Esophagus (tissue), 2 donors: ENCODE results near the gene HSPBP1. TPM values are rescaled to one million over a fixed set of nuclear protein-coding genes. Genes with fewer than 3 reads are reported as not detected.
A peak's percentile ranks its signal among the peaks of the same experiment; 100 is the strongest.

ENCODE experiments used
- H3K27ac ChIP-seq, 2 donors: one replicate each; pipeline ENCODE4 v1.5.1; 2013; ENCODE audit warnings: low read depth in 2 of 2, mild to moderate bottlenecking in 2 of 2, inconsistent platforms in 1 of 2, low read length in 1 of 2, moderate library complexity in 1 of 2
- H3K27me3 ChIP-seq, 2 donors: one replicate each; pipeline ENCODE4 v1.6.1; 2013; ENCODE audit warnings: low read length in 2 of 2, control low read depth in 1 of 2, mild to moderate bottlenecking in 1 of 2; ENCODE audit not compliant: insufficient read depth in 2 of 2, control insufficient read depth in 1 of 2
- H3K36me3 ChIP-seq, 2 donors: one replicate each; pipeline ENCODE4 v1.6.1; 2013; ENCODE audit warnings: low read length in 1 of 2; ENCODE audit not compliant: control insufficient read depth in 2 of 2, insufficient read depth in 2 of 2
- H3K4me1 ChIP-seq, 2 donors: one replicate each; pipeline ENCODE4 v1.6.1; 2013; ENCODE audit warnings: low read length in 1 of 2; ENCODE audit not compliant: control insufficient read depth in 2 of 2, insufficient read depth in 2 of 2
- H3K4me3 ChIP-seq, 2 donors: one replicate each; pipeline ENCODE4 v1.5.1; 2013; ENCODE audit warnings: low read length in 2 of 2, mild to moderate bottlenecking in 2 of 2, low read depth in 1 of 2, moderate library complexity in 1 of 2
- H3K9me3 ChIP-seq, 2 donors: one replicate each; pipeline ENCODE4 v1.6.1; 2013; ENCODE audit warnings: mild to moderate bottlenecking in 2 of 2, low read depth in 1 of 2, low read length in 1 of 2, moderate library complexity in 1 of 2; ENCODE audit not compliant: control insufficient read depth in 2 of 2, insufficient read depth in 1 of 2
- WGBS, 2 donors: extraction: QIAGEN DNeasy Blood & Tissue Kit; methylation state at CpG; one replicate each; pipeline ENCODE4 v1.1.7; 2013; 5-methylcytosine and 5-hydroxymethylcytosine counted together
- polyA plus RNA-seq, 2 donors: library from polyadenylated mRNA; stranded (reverse); fragments of 200-250 nt; gene quantifications; one replicate each; pipeline ENCODE4 v1.2.3, GENCODE V29; 2013
- donor health status: healthy with polysubstance abuse.
- donor health status: Bipolar disorder and iron deficiency.

Gene HSPBP1
- polyA plus RNA-seq, 2 donors: 30.9 to 44.9 TPM

DNA sequence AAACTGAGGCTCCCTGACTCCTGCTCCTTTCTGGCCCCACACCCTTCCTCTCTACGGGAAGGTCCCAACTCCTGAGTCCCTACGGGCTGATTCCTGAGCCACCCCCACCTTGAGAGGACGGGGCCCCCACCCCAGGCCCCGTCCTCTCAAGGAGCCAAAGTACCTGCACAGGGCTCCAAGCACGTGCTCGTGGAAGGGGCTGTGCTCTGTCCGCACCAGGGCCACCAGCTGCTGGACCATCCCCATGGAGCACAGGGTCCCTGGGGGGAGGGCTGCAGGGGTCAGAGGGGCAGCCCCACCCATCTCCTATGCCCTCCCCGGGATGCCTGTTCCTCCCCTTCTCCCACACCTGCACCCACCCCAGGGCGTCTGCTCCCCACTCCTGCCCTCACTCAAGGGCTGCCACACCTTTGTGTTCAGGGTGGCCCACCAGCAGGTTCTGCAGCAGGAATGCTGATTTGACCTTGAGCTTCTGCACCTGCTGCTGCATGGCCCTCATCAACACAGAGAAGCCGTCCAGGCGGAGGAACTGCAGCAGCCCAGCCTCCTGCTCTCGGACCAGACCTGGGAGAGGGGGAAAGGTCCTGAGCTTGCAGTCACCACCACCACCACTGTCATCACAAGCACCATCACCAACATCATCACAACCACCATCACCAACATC, 14.1 kb downstream of the HSPBP1 start:
- no peak overlapping the region for H3K27ac ChIP-seq
- H3K27me3 ChIP-seq: no peaks in the 10 kb centered on the region
- H3K4me1 ChIP-seq: no peaks in the 10 kb centered on the region
- WGBS, 2 donors: 95 to 96% methylated on average over 10 to 12 of the region's 12 CpGs
- H3K4me3 ChIP-seq: no peak overlapping the region
- H3K36me3 ChIP-seq: peaks cover 0 to 23% of the 10 kb centered on the region in 2 donors
- no peaks in the 10 kb centered on the region for H3K9me3 ChIP-seq

DNA sequence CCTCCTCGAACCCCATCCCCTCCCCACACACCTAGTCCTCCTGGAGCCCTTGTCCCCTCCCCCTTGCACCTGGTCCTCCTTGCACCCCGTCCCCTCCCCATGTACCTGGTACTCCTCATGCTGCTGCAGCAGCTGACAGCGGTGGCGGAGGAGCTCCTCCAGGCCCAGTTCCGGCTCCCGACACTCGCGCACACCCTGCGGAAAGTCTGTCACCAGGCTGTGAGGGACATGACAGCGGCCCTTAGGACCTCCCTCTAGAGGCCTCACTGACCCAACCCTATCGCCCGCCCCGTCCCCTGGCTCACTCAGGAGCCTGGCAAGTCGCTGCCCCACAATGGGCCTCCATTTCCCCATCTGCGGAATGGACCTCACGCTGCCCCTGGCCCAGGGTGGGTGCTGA, 14.7 kb downstream of the HSPBP1 start:
- Histone ChIP-seq H3K27me3 (no peaks in the 10 kb centered on the region), H3K9me3 (no peaks in the 10 kb centered on the region), H3K27ac (no peak overlapping the region), H3K36me3 (peaks cover 0 to 19% of the 10 kb centered on the region in 2 donors), H3K4me1 (no peaks in the 10 kb centered on the region), H3K4me3 (no peak overlapping the region)
- WGBS, 2 donors: 89 to 96% methylated on average over 16 of the region's 16 CpGs

DNA sequence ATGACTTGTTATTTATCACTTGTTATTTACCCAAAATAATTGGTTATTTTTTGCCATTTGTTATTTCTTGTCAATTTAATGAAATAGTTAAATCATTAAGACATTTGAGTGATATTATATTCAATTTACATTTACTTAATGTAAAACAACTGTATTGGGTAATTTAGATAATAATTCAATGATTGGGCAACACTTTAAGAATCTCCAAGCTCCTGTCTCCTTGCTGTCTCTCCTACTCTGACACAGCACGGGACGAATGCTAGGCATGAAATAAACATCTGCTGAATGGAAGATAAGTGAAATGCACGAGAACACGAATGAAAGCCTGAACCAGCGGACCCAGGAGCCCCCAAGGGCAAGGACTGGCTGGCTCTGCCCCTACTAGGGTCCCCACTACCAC, 15.4 kb downstream of the HSPBP1 start:
- Histone ChIP-seq H3K9me3 (no peaks in the 10 kb centered on the region), H3K36me3 (peaks cover 0 to 13% of the 10 kb centered on the region in 2 donors), H3K27me3 (no peaks in the 10 kb centered on the region), H3K4me3 (no peak overlapping the region), H3K4me1 (no peaks in the 10 kb centered on the region), H3K27ac (no peak overlapping the region)
- 86 to 90% methylated on average over 5 of the region's 5 CpGs for WGBS, 2 donors

DNA sequence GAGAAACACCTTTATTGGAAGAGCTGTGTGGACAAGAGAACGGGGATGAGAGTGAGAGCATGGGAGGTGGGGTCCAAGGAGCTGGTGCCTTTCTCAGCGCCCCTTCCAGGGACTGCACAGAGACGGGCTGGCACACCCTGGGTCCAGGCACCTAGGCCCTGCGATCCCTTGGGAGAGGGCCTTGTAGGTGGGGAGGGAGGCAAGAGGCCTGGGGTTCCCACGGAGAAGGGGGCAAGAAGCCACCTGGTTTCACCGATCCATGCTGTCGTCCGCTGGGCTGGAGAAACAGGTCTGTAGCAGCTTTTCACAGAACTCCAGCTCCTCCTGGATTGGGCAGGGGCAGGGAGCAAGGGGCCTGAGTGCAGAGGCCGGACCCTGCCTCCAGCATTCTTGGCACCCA, 17.6 kb downstream of the HSPBP1 start:
- Histone ChIP-seq H3K9me3 (no peaks in the 10 kb centered on the region), H3K4me1 (no peaks in the 10 kb centered on the region), H3K36me3 (peaks cover 0 to 10% of the 10 kb centered on the region in 2 donors), H3K4me3 (no peak overlapping the region), H3K27me3 (no peaks in the 10 kb centered on the region), H3K27ac (no peak overlapping the region)
- WGBS, 2 donors: 95 to 96% methylated on average over 8 to 9 of the region's 9 CpGs

DNA sequence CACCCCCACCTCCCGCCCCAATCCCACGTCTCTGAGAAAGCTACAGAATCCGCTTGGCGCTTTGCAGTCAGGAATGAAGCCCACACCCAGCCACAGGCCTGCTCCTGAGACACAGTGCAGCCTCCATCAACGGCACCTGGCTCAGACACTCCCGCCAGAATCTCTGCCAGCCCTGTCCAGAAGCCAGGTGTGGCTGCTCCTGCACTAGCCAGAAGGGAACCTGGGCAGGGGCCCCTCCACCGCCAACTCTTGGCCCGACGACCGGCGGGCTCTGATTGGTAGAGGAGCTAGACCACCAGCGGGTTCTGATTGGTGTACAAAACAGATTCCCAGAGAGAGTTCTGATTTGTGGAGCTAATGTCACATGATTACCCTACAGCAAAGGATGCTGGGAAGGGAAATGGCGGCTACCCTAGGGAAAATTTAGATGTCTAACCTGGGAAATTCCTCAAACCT, 18.2 kb downstream of the HSPBP1 start:
- no peaks in the 10 kb centered on the region for H3K9me3 ChIP-seq
- no peak overlapping the region for H3K4me3 ChIP-seq
- peaks cover 0 to 10% of the 10 kb centered on the region in 2 donors for H3K36me3 ChIP-seq
- H3K27ac ChIP-seq: no peak overlapping the region
- 87 to 88% methylated on average over 13 of the region's 13 CpGs for WGBS, 2 donors
- peaks cover 3 to 4% of the 10 kb centered on the region in 2 donors for H3K4me1 ChIP-seq
- no peaks in the 10 kb centered on the region for H3K27me3 ChIP-seq

DNA sequence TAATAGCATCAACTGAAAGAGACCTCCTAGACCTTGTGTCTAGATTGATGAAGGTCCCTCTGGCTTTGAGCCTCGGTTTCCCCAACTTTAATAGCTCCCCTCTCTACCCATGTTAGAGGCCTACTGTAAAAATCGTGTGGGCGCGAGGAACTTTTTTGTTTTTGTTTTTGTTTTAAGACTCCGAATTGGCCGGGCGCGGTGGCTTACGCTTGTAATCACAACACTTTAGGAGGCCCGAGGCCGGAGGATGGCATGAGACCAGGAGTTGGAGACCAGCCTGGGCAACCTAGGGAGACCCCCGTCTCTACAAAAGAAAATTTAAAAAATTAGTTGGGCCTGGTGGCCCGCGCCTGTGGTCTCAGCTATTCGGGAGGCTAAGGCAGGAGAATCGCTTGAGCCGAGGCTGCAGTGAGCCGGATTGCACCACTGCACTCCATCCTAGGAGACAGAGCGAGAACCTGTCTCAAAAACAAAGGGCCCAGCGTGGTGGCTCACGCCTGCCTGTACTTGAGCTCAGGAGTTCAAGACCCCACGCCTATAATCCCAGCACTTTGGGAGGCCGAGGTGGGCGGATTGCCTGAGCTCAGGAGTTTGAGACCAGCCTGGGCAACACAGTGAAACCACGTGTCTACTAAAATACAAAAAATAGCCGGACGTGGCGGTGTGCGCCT, 20.2 kb downstream of the HSPBP1 start:
- Histone ChIP-seq H3K27me3 (no peaks in the 10 kb centered on the region), H3K27ac (peak overlapping the region; percentile 95 to 97), H3K36me3 (peaks cover 0 to 10% of the 10 kb centered on the region in 2 donors), H3K9me3 (no peaks in the 10 kb centered on the region), H3K4me3 (peak overlapping the region; percentile 90 to 97), H3K4me1 (peaks cover 17 to 19% of the 10 kb centered on the region in 2 donors)
- WGBS, 2 donors: 34 to 39% methylated on average over 29 of the region's 29 CpGs

DNA sequence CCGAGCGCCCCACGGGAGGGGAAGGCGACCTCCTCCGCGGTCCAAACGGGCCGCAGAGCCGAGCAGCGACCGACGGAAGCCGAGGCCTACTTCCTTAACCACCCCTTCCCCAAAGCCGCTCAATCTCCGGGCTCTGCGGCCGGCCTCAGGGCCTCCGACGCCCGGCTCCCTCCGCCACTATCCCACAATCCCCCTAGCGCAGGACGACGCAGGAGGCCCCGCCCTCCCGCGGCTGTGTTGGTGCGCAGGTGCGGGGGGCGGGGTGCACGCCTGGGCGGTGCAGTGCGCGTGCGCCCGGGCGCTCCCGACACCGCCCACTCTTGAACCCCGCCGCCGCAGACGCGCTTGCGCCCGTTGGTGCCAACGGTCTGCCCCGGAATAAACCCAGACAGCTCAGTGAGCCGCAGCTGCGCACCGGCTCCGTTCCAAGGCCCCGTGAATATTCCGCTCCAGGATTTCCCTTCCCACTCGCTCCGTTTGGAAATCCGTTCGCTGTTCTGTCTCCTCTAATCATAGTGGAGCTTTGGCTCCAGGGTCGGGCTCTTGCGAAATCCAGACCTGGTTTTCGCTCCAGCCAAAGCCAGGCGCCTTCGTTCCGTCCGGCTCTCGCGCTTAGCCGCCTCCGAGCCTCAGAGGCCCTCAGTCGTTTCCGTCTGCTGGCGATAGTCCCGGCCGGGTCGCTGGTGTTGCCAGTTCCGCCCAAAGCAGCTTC, 20.9 kb downstream of the HSPBP1 start, which contains the start of gene PPP6R1:
PPP6R1 (minus strand) TSS at position 190 of the 712 bp plus-strand sequence. CDS start 11,914 bp downstream, outside the sequence.
- H3K9me3 ChIP-seq: no peaks in the 10 kb centered on the region
- H3K36me3 ChIP-seq: peaks cover 0 to 11% of the 10 kb centered on the region in 2 donors
- peak within 1 kb of the TSS; percentile 95 to 97 for H3K27ac ChIP-seq
- peaks cover 19 to 21% of the 10 kb centered on the region in 2 donors for H3K4me1 ChIP-seq
- no peaks in the 10 kb centered on the region for H3K27me3 ChIP-seq
- WGBS, 2 donors: 0% methylated on average over 57 to 76 of the region's 76 CpGs
- H3K4me3 ChIP-seq: peak within 1 kb of the TSS; percentile 90 to 97

DNA sequence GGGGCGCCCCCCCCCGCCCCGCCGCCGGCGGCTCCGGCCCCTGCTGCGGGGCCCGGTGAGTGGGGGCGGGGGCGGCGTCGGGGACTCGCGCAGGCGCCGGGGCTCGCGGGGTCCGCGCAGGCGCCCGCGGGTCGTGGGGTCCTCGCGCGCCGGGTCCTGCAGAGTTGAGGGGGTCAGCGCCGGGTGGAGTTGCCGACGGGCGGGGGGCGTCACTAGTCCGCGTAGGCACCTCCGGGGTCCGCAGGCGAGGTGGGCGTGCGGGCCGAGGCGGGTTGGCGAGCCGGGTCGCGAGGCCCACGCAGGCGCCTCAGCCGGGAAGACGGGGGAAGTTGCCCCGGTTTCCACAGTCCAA, 21.5 kb downstream of the HSPBP1 start:
- Histone ChIP-seq H3K36me3 (peaks cover 0 to 11% of the 10 kb centered on the region in 2 donors), H3K4me3 (peak overlapping the region; percentile 90 to 97), H3K9me3 (no peaks in the 10 kb centered on the region), H3K27ac (peak overlapping the region; percentile 95 to 97), H3K27me3 (no peaks in the 10 kb centered on the region), H3K4me1 (peaks cover 19 to 21% of the 10 kb centered on the region in 2 donors)
- 0% methylated on average over 9 to 53 of the region's 53 CpGs for WGBS, 2 donors
